Measurements from ENCODE around the gene TRAF2. TPM values are rescaled to one million over a fixed set of nuclear protein-coding genes. Genes with fewer than 3 reads are reported as not detected.

Gene TRAF2
- total and polyA plus RNA-seq, 2 donors (not counting 1 experiment from before 2014, with no cell fraction given) = 25.5 to 54.5 TPM

DNA sequence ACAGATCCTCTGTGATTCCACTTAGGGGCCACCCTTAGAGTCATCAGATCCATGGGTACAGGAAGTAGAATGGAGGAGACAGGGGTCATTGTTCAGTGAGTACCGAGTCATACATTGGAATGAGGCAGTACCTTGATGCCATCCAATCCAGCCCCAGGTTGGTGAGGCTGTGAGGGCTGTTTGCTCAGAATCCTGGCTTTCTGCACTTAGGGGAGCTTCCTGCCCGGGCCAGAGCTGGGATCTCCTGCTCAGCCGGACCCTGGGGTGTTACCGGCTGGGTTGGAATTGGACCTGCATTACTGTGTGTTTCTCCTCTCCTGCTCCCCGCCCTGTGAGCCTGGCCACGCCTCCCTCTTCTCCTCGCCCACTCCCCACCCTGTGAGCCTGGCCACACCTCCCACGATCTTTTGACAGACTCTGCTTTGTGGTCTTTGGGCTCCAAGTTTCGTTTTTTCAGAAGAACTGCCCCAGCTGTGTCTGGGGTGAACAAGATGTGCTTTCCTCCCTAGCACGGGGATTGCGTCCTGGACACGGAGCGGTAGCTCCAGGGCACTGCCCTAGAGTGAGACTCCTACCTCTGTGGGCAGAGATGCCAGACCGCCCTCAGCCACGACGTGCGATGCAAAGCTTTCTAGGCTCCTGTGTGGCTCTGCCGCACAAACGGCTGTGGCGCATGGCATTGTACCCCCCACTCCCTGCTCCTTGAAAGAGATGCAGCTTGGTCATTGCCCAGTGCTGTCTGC is 15.4 kb downstream of the TRAF2 start:
- peaks cover 72% of the 10 kb centered on the region for H3K79me2 ChIP-seq (ENCODE audit: control insufficient read depth, insufficient read depth, low read length)
- DNase-seq = peak; percentile 71
- TF ChIP-seq, protein P1, sequence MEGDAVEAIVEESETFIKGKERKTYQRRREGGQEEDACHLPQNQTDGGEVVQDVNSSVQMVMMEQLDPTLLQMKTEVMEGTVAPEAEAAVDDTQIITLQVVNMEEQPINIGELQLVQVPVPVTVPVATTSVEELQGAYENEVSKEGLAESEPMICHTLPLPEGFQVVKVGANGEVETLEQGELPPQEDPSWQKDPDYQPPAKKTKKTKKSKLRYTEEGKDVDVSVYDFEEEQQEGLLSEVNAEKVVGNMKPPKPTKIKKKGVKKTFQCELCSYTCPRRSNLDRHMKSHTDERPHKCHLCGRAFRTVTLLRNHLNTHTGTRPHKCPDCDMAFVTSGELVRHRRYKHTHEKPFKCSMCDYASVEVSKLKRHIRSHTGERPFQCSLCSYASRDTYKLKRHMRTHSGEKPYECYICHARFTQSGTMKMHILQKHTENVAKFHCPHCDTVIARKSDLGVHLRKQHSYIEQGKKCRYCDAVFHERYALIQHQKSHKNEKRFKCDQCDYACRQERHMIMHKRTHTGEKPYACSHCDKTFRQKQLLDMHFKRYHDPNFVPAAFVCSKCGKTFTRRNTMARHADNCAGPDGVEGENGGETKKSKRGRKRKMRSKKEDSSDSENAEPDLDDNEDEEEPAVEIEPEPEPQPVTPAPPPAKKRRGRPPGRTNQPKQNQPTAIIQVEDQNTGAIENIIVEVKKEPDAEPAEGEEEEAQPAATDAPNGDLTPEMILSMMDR (IDR thresholded peaks at IDR 0.05) = no peak
- no peak for TF ChIP-seq EZH2 (IDR thresholded peaks at IDR 0.05; ENCODE audit: borderline replicate concordance, insufficient read depth, low read depth, low read length, poor library complexity, severe bottlenecking)
- H3K4me3 Mint-ChIP-seq = peak overlapping the region; percentile 83
- WGBS (ENCODE audit: insufficient coverage) = 55% methylated on average over 20 of the region's 20 CpGs
- ATAC-seq (ENCODE audit: low read depth) = peak; percentile 68
- no peaks in the 10 kb centered on the region for H3K9me3 Mint-ChIP-seq (ENCODE audit: insufficient read depth)
- peak overlapping the region; percentile 96 for H3K27ac Mint-ChIP-seq
- peak overlapping the region; percentile 79 for H3K4me2 ChIP-seq (replicated peaks; ENCODE audit: low read depth, low read length, poor library complexity, severe bottlenecking)
- CTCF ChIA-PET = interaction anchor here (0.6 to 1.8 kb wide), 7 partner anchors 8 to 133 kb away, joined by 3 to 8 read pairs (median 3); partner anchors contain the start of genes AJM1 and TRAF2
- H3K27me3 ChIP-seq (replicated peaks in 1 of 4; ENCODE audit: control extremely low read depth in 1 of 4, control insufficient read depth in 3 of 4, insufficient read depth in 4 of 4, low read length in 3 of 4) = no peaks in the 10 kb centered on the region
- peaks cover 24 to 47% of the 10 kb centered on the region in 2 donors for H3K4me1 ChIP-seq (ENCODE audit: control insufficient read depth in 2 of 2, insufficient read depth in 2 of 2, low read length in 2 of 2)
- H3K4me3 ChIP-seq (ENCODE audit: control extremely low read depth in 1 of 5, extremely low read depth in 1 of 5, insufficient read depth in 1 of 5, low read depth in 2 of 5, low read length in 4 of 5) = peak overlapping the region in 3 of 5 experiments; percentile 23 to 47 (median 32)
- H2AFZ ChIP-seq (ENCODE audit: insufficient read depth, low read depth, low read length, poor library complexity, severe bottlenecking) = peak overlapping the region; percentile 19
- no peaks in the 10 kb centered on the region for H3K27me3 Mint-ChIP-seq
- intact Hi-C loops (cut with micrococcal nuclease) = loop anchor here (1.0 to 5.0 kb wide), 4 partner anchors 15 to 54 kb away; partner anchors contain the start of genes FBXW5, PHPT1 and TRAF2
- H3K9me3 ChIP-seq (ENCODE audit: control extremely low read depth in 1 of 3, control insufficient read depth in 2 of 3, insufficient read depth in 1 of 3, low read length in 2 of 3) = no peaks in the 10 kb centered on the region
- H3K27ac ChIP-seq (ENCODE audit: low read length in 2 of 2) = peak overlapping the region; percentile 90 to 96
- peaks cover 0 to 48% of the 10 kb centered on the region in 2 experiments for H3K36me3 ChIP-seq (replicated peaks in 1 of 2; ENCODE audit: control extremely low read depth in 1 of 2, control insufficient read depth in 1 of 2, extremely low read depth in 1 of 2, insufficient read depth in 2 of 2, low read length in 1 of 2)
- POLR2A ChIA-PET = interaction anchor here (0.5 to 3.2 kb wide), 5 partner anchors 8 to 339 kb away, joined by 3 to 23 read pairs (median 4); partner anchors contain the start of genes EDF1, TRAF2 and TUBB4B
- peaks cover 36% of the 10 kb centered on the region for H4K20me1 ChIP-seq (ENCODE audit: control insufficient read depth, insufficient read depth, low read length, poor library complexity, severe bottlenecking)
- H3K9ac ChIP-seq (ENCODE audit: low read length) = peak overlapping the region; percentile 61
- peaks cover 51% of the 10 kb centered on the region for H3K4me1 Mint-ChIP-seq
